ENCODE measurements around the gene VWCE.

GRCh38 chr11:61297341-61297740 lies 2.2 kb upstream of the VWCE start:
- TF ChIP-seq, protein P1, sequence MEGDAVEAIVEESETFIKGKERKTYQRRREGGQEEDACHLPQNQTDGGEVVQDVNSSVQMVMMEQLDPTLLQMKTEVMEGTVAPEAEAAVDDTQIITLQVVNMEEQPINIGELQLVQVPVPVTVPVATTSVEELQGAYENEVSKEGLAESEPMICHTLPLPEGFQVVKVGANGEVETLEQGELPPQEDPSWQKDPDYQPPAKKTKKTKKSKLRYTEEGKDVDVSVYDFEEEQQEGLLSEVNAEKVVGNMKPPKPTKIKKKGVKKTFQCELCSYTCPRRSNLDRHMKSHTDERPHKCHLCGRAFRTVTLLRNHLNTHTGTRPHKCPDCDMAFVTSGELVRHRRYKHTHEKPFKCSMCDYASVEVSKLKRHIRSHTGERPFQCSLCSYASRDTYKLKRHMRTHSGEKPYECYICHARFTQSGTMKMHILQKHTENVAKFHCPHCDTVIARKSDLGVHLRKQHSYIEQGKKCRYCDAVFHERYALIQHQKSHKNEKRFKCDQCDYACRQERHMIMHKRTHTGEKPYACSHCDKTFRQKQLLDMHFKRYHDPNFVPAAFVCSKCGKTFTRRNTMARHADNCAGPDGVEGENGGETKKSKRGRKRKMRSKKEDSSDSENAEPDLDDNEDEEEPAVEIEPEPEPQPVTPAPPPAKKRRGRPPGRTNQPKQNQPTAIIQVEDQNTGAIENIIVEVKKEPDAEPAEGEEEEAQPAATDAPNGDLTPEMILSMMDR (IDR thresholded peaks at IDR 0.05): no peak
- no peak for TF ChIP-seq EZH2 (IDR thresholded peaks at IDR 0.05)
